Neural cell (in vitro differentiated cells): Measurements from ENCODE around the gene ANKRD36B.
"Not testable (repeated sequence)": the region's sequence is repeated elsewhere in the genome, so short reads cannot be mapped to it uniquely, and the experiment has no call there.

Experiments
- EP300 ChIP-seq: fragments of 450-650 bp; conservative IDR thresholded peaks from 2 replicates; pipeline ENCODE4 v1.6.1; 2014; ENCODE audit warnings: antibody characterized with exemption, mild to moderate bottlenecking, moderate library complexity; ENCODE audit not compliant: poor library complexity, severe bottlenecking
- EZH2 ChIP-seq: fragments of 200-600, 300-800 bp; shearing (Covaris generic), sonication (generic); IDR thresholded peaks from 2 replicates; pipeline ENCODE4 v1.6.1; 2014; ENCODE audit warnings: antibody characterized with exemption, low read length, borderline replicate concordance, mild to moderate bottlenecking; ENCODE audit not compliant: insufficient read depth, poor library complexity, severe bottlenecking
- POLR2AphosphoS5 ChIP-seq: IDR thresholded peaks from 2 replicates; pipeline ENCODE4 v1.6.1; 2012
- TF ChIP-seq, protein P1 (sequence below): fragments of 450-650 bp; IDR thresholded peaks from 2 replicates; pipeline ENCODE4 v1.5.1; 2014; ENCODE audit warnings: antibody characterized with exemption, mild to moderate bottlenecking, moderate library complexity; ENCODE audit not compliant: poor library complexity, severe bottlenecking

GRCh38 chr2:97522916-97523555, 66.6 kb downstream of the ANKRD36B start:
- TF ChIP-seq, protein P1, sequence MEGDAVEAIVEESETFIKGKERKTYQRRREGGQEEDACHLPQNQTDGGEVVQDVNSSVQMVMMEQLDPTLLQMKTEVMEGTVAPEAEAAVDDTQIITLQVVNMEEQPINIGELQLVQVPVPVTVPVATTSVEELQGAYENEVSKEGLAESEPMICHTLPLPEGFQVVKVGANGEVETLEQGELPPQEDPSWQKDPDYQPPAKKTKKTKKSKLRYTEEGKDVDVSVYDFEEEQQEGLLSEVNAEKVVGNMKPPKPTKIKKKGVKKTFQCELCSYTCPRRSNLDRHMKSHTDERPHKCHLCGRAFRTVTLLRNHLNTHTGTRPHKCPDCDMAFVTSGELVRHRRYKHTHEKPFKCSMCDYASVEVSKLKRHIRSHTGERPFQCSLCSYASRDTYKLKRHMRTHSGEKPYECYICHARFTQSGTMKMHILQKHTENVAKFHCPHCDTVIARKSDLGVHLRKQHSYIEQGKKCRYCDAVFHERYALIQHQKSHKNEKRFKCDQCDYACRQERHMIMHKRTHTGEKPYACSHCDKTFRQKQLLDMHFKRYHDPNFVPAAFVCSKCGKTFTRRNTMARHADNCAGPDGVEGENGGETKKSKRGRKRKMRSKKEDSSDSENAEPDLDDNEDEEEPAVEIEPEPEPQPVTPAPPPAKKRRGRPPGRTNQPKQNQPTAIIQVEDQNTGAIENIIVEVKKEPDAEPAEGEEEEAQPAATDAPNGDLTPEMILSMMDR = not testable (repeated sequence)
- not testable (repeated sequence) for TF ChIP-seq EZH2, POLR2AphosphoS5, EP300
